Measurements from ENCODE around the gene BRAF. TPM values are rescaled to one million over a fixed set of nuclear protein-coding genes. Genes with fewer than 3 reads are reported as not detected.
"Not testable (repeated sequence)": the region's sequence is repeated elsewhere in the genome, so short reads cannot be mapped to it uniquely, and the experiment has no call there.

The BRAF gene
- polyA plus RNA-seq, 2 donors, result 4.2 to 7.6 TPM

DNA sequence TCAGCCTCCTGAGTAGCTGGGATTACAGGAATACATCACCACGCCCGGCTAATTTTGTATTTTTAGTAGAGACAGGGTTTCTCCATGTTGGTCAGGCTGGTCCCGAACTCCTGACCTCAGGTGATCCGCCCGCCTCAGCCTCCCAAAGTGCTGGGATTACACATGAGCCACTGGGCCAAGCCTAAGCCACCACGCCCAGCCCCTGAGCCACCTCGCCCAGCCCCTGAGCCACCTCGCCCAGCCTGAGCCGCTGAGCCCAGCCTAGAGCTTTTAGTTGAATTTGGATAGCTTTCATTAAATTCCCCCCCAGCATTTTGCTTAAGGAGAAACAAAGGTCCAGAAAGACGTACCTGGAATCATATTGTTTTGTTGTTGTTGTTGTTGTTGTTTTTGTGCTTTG is 254.9 kb downstream of the BRAF start:
- H3K9me3 ChIP-seq (ENCODE audit: control insufficient read depth in 2 of 2, insufficient read depth in 1 of 2, low read depth in 1 of 2, low read length in 1 of 2); H3K4me3 ChIP-seq (ENCODE audit: low read depth in 1 of 2, low read length in 2 of 2); H3K27me3 ChIP-seq (ENCODE audit: control insufficient read depth in 1 of 2, insufficient read depth in 2 of 2, low read length in 2 of 2); H3K27ac ChIP-seq (ENCODE audit: low read depth in 2 of 2, low read length in 1 of 2); H3K4me1 ChIP-seq (ENCODE audit: control insufficient read depth in 2 of 2, insufficient read depth in 2 of 2, low read length in 1 of 2); H3K36me3 ChIP-seq (ENCODE audit: control insufficient read depth in 2 of 2, insufficient read depth in 2 of 2, low read length in 1 of 2): not testable (repeated sequence)
- WGBS, 2 donors, result 74 to 82% methylated on average over 10 of the region's 10 CpGs

DNA sequence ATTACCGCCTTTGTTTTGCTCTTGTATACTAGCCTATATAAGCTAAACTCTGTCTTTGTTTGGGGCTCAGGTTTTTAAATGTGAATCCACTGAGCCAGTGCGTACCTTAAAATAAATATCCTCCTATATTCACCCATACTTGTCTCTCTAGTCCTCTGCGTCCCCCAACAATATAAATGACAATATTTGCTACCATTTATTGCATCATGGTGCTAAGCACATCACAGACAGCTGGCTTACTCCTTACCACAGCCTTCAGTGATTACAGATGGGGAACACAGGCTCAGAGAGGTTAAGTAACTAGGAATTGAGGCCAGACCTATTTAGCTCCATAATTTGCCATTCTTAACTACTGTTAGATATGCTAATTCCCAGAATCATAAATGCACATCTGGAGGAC is 255.4 kb downstream of the BRAF start:
- Histone ChIP-seq H3K27ac (ENCODE audit: low read depth in 2 of 2, low read length in 1 of 2) (no peak overlapping the region), H3K4me1 (ENCODE audit: control insufficient read depth in 2 of 2, insufficient read depth in 2 of 2, low read length in 1 of 2) (peaks cover 3 to 4% of the 10 kb centered on the region in 2 donors), H3K27me3 (ENCODE audit: control insufficient read depth in 1 of 2, insufficient read depth in 2 of 2, low read length in 2 of 2) (no peaks in the 10 kb centered on the region), H3K36me3 (ENCODE audit: control insufficient read depth in 2 of 2, insufficient read depth in 2 of 2, low read length in 1 of 2) (no peaks in the 10 kb centered on the region), H3K4me3 (ENCODE audit: low read depth in 1 of 2, low read length in 2 of 2) (no peak overlapping the region), H3K9me3 (ENCODE audit: control insufficient read depth in 2 of 2, insufficient read depth in 1 of 2, low read depth in 1 of 2, low read length in 1 of 2) (no peaks in the 10 kb centered on the region)
- 91 to 93% methylated on average over 3 of the region's 3 CpGs for WGBS, 2 donors

Other genes starting within 250 kb of the BRAF start
- 100 to 1,000 TPM; 152 to 292 TPM for gene NDUFB2, start 228.2 kb downstream of the BRAF start, polyA plus RNA-seq
- gene MRPS33, start 90.0 kb upstream of the BRAF start, polyA plus RNA-seq, result 10 to 100 TPM; 40.9 to 71.4 TPM
- gene TMEM178B, start 149.1 kb upstream of the BRAF start, polyA plus RNA-seq, result under 1 TPM; 0.21 to 0.26 TPM

Measured in esophagus (tissue), 2 donors.